ENCODE results near the gene ANKRD36.
"Not testable (repeated sequence)": the region's sequence is repeated elsewhere in the genome, so short reads cannot be mapped to it uniquely, and the experiment has no call there.

ANKRD36 gene

DNA sequence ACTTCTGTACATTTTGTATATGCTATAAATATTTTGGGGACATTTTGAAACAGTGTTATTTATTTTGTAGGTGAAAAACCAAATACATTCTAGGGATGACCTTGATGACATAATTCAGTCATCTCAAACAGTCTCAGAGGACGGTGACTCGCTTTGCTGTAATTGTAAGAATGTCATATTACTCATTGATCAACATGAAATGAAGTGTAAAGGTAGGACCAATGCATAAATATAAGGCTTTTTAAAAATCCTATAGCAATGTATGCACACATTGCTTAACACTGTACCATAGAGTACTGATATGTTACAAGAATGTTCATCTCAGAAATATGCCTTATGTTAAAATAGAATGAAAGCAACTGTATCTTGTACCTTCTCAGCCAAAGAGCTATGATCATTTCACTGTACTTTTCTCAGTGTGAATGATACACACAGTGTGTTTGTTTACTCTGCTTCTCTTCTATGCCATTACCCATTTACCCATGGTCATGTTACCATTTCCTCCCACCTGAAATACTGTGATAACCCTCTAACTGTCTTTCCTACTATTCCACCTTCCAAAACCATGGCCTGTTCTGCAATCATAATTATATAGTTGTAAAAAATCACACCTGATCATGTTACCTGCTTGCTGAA lies 120.8 kb downstream of the ANKRD36 start:
- H3K36me3 ChIP-seq (ENCODE audit: control insufficient read depth, insufficient read depth, low read length); H3K9me3 ChIP-seq (ENCODE audit: control insufficient read depth, insufficient read depth, low read length): not testable (repeated sequence)

DNA sequence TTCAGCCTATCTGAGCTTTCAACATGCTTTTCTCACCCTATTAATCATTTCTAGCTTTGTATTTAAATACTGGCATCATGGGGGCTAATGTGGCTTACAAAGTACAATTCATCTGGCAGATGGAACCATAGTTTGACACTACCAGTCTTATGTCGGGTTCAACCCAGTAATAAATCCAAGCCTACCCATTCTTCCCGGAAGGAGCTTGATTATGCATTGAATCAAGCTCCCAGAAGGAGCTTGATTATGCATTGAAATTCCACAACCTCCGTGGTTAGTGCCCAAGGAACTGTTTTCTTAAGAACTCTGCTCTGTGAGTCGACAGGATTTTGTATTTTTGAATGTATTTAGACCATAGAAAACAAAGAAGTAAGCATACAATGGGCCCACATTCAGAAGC lies 148.2 kb downstream of the ANKRD36 start:
- not testable (repeated sequence) for H3K36me3 ChIP-seq (ENCODE audit: control insufficient read depth, insufficient read depth, low read length); H3K4me3 ChIP-seq (ENCODE audit: low read depth, low read length); H3K9ac ChIP-seq (ENCODE audit: low read depth, low read length); H3K27me3 ChIP-seq (ENCODE audit: control insufficient read depth, insufficient read depth, low read length); H3K4me1 ChIP-seq (ENCODE audit: control insufficient read depth, insufficient read depth, low read length); H3K9me3 ChIP-seq (ENCODE audit: control insufficient read depth, insufficient read depth, low read length)

More for the DNA sequence above, 120.8 kb downstream of the ANKRD36 start:
- H3K4me3 ChIP-seq (ENCODE audit: low read depth, low read length); H3K4me1 ChIP-seq (ENCODE audit: control insufficient read depth, insufficient read depth, low read length); H3K27me3 ChIP-seq (ENCODE audit: control insufficient read depth, insufficient read depth, low read length); H3K9ac ChIP-seq (ENCODE audit: low read depth, low read length): not testable (repeated sequence)

DNA sequence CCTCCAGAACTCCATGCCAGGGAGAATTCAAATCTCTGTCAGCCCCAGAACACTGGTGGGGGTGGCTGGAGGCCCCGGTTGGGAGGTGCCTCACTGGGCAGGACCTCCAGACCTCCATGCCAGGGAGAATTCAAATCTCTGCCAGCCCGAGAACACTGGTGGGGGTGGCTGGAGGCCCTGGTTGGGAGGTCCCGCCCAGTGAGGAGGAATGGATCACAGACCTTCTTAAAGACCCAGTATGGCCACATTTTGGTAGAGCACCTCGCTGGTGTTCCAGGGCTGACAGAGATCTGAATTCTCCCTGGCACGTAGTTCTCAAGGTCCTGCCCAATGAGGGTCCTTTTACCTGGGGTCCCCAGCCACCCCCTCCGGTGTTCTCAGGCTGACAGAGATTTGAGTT lies 153.5 kb downstream of the ANKRD36 start:
- H3K36me3 ChIP-seq (ENCODE audit: control insufficient read depth, insufficient read depth, low read length); H3K9me3 ChIP-seq (ENCODE audit: control insufficient read depth, insufficient read depth, low read length); H3K4me1 ChIP-seq (ENCODE audit: control insufficient read depth, insufficient read depth, low read length); H3K27me3 ChIP-seq (ENCODE audit: control insufficient read depth, insufficient read depth, low read length); H3K9ac ChIP-seq (ENCODE audit: low read depth, low read length); H3K4me3 ChIP-seq (ENCODE audit: low read depth, low read length): not testable (repeated sequence)

DNA sequence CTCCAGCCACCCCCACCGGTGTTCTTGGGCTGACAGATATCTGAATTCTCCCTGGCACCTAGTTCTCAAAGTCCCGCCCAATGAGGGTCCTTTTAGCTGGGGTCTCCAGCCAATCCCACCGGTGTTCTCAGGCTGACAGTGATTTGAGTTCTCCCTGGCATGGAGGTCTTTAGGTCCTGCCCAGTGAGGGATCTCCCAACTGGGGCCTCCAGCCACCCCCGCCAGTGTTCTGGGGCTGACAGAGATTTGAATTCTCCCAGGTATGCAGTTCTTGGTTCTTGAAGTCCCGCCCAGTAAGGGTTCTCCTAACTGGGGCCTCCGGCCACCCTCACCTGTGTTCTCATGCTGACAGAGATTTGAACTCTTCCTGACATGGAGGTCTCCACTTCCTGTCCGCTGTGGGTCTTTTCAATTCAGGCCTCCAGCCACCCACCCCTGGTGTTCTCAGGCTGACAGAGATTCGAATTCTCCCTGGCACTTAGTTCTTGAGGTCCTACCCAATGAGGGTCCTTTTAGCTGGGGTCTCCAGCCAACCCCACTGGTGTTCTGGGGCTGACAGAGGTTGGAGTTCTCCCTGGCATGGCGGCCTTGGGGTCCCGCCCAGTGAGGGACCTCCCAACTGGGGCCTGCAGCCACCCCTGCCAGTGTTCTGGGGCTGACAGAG lies 154.6 kb downstream of the ANKRD36 start:
- no peaks in the 10 kb centered on the region for H3K4me1 ChIP-seq (ENCODE audit: control insufficient read depth, insufficient read depth, low read length)
- peaks cover 4% of the 10 kb centered on the region for H3K9me3 ChIP-seq (ENCODE audit: control insufficient read depth, insufficient read depth, low read length)
- H3K4me3 ChIP-seq (ENCODE audit: low read depth, low read length): no peak overlapping the region
- no peaks in the 10 kb centered on the region for H3K36me3 ChIP-seq (ENCODE audit: control insufficient read depth, insufficient read depth, low read length)
- H3K27me3 ChIP-seq (ENCODE audit: control insufficient read depth, insufficient read depth, low read length): no peaks in the 10 kb centered on the region
- no peak overlapping the region for H3K9ac ChIP-seq (ENCODE audit: low read depth, low read length)

DNA sequence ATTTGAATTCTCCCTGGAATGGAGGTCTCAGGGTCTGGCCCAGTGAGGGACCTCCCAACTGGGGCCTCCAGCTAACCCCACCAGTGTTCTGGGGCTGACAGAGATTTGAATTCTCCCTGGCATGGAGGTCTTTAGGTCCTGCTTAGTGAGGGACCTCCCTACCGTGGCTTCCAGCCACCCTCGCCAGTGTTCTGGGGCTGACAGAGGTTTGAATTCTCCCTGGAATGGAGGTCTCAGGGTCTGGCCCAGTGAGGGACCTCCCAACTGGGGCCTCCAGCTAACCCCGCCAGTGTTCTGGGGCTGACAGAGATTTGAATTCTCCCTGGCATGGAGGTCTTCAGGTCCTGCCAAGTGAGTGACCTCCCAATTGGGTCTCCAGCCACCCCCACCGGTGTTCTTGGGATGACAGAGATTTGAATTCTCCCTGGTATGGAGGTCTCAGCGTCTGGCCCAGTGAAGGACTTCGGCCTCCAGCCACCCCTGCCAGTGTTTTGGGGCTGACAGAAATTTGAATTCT lies 155.2 kb downstream of the ANKRD36 start:
- not testable (repeated sequence) for H3K4me1 ChIP-seq (ENCODE audit: control insufficient read depth, insufficient read depth, low read length); H3K36me3 ChIP-seq (ENCODE audit: control insufficient read depth, insufficient read depth, low read length); H3K4me3 ChIP-seq (ENCODE audit: low read depth, low read length); H3K9me3 ChIP-seq (ENCODE audit: control insufficient read depth, insufficient read depth, low read length); H3K9ac ChIP-seq (ENCODE audit: low read depth, low read length); H3K27me3 ChIP-seq (ENCODE audit: control insufficient read depth, insufficient read depth, low read length)

DNA sequence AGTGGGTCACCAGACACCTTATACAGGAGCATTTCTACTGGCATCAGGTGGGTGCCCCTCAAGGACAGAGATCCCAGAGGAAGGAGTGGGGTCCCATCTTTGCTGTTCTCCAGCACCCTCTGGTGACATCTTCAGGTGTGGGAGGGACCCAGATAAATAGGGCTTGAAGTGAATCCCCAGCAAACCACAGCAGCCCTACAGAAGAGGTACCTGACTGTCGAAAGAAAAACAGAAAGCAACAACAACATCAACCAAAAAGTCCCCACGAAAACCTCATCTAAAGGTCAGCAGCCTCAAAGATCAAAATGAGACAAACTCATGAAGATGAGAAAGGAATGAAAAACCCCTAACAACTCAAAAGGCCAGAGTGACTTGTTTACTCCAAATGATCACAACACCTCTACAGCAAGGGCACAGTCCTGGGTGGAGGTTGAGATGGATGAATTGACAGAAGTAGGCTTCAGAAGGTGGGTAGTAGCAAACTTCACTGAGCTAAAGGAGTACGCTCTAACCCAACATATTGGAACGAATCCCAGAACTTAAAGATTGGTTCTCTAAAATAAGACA lies 163.4 kb downstream of the ANKRD36 start:
- not testable (repeated sequence) for H3K27me3 ChIP-seq (ENCODE audit: control insufficient read depth, insufficient read depth, low read length); H3K9me3 ChIP-seq (ENCODE audit: control insufficient read depth, insufficient read depth, low read length); H3K4me1 ChIP-seq (ENCODE audit: control insufficient read depth, insufficient read depth, low read length); H3K36me3 ChIP-seq (ENCODE audit: control insufficient read depth, insufficient read depth, low read length); H3K4me3 ChIP-seq (ENCODE audit: low read depth, low read length); H3K9ac ChIP-seq (ENCODE audit: low read depth, low read length)

DNA sequence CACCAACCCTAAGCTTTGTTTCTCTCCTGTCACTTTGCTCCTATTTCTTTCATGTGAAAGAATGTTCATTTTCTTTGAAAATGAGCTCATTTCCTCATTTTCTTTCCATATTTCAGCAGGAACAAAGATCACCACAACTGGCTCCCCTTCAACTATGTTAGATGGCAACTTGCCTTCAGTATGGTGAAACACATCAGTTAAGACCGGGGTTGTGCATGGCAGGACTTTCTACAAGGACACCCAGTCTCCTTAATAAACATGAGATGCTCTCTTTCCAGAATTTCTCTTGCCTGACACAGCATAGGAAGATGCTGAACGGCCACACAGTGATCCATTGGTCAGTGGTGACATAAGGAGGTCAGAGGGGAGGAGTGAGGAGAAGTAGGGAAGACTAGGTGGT lies 172.2 kb downstream of the ANKRD36 start:
- not testable (repeated sequence) for H3K9me3 ChIP-seq (ENCODE audit: control insufficient read depth, insufficient read depth, low read length); H3K9ac ChIP-seq (ENCODE audit: low read depth, low read length); H3K4me1 ChIP-seq (ENCODE audit: control insufficient read depth, insufficient read depth, low read length); H3K27me3 ChIP-seq (ENCODE audit: control insufficient read depth, insufficient read depth, low read length); H3K36me3 ChIP-seq (ENCODE audit: control insufficient read depth, insufficient read depth, low read length); H3K4me3 ChIP-seq (ENCODE audit: low read depth, low read length)

DNA sequence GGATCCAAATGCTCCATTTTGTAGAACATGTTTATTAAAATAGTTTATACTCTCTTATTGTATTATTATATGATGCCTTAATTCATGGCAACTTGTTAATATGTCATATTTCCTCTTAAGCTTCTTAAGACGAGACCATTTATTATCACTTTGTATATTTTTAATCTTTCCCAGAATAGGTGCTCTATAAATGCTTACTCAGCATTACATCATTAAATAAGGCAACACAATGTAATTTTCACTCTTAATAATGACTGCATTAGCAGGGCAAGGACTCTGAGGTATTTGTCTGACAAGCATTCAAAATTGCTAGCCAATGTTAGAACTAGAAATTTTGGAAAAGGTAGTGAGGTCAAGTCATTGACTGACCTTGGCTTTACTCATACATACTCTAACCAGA lies 180.7 kb downstream of the ANKRD36 start:
- not testable (repeated sequence) for H3K4me1 ChIP-seq (ENCODE audit: control insufficient read depth, insufficient read depth, low read length); H3K9me3 ChIP-seq (ENCODE audit: control insufficient read depth, insufficient read depth, low read length); H3K4me3 ChIP-seq (ENCODE audit: low read depth, low read length); H3K27me3 ChIP-seq (ENCODE audit: control insufficient read depth, insufficient read depth, low read length); H3K36me3 ChIP-seq (ENCODE audit: control insufficient read depth, insufficient read depth, low read length); H3K9ac ChIP-seq (ENCODE audit: low read depth, low read length)

All from iPS-15b (cell line).